ENCODE data around the gene CRB1.

The CRB1 gene

DNA sequence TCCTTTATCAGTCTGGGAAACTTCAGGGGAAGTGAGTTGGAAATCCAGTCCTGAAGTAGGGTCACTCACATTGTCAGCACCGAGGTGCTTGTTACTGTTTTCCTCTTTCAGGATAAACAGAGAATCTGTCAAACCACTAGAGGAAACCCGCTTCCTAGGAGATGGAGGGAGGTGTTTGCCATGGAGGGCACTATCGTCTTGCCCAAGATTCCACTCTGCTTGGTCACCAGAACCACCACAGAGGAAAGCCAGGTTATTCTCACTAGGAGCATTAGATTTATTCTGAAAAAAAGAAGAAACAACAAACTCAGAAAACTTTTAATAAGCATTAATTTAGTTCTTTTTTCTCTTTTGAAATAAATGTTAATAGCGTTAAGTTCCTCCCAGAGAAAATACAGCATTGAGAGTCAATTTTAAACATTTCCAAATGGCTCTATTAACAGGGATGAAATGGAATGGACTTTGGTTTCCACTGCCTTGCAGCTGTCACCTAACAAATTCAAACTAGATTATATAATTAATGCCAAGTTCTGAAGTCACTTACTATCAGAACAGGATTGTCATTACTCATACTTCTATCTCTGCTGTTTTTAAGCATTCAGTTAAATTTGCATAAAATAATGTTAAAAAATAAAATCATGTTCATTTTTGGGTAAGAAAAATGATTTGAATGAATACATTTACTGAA is 242.8 kb downstream of the CRB1 start:
- H3K27me3 ChIP-seq = no peaks in the 10 kb centered on the region
- H3K4me1 ChIP-seq = no peaks in the 10 kb centered on the region
- H3K27ac ChIP-seq = no peak overlapping the region
- no peak for TF ChIP-seq Cebpa-rat (IDR thresholded peaks at IDR 0.05)
- H4K20me1 ChIP-seq = no peaks in the 10 kb centered on the region
- H3K36me3 ChIP-seq = no peaks in the 10 kb centered on the region
- no peak overlapping the region for H3K4me3 ChIP-seq
- H3K9ac ChIP-seq = no peak overlapping the region
- H3K4me2 ChIP-seq = no peak overlapping the region
- no peaks in the 10 kb centered on the region for H3K9me3 ChIP-seq (replicated peaks in 1 of 11)

DNA sequence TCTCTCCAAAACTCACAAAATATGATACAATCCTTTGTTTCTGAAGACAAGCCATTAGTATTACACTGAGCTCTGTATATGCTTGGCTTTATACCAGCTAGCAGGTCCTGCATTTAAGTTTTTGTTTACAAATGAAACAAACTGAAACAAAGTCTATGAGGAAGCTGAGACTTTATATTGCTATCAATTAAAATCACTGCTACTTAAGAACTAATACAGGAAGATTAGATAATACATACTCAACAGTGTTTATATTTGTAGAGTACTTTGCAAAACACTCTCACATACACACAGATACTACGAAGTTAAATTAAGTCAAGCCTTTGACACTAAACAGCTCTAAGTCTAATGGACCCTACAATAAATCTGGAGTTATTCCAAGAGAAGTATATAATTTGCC is 247.4 kb downstream of the CRB1 start:
- no peaks in the 10 kb centered on the region for H3K9me3 ChIP-seq (replicated peaks in 1 of 11)
- no peaks in the 10 kb centered on the region for H4K20me1 ChIP-seq
- no peak for TF ChIP-seq Cebpa-rat (IDR thresholded peaks at IDR 0.05)
- H3K27me3 ChIP-seq = no peaks in the 10 kb centered on the region
- H3K4me1 ChIP-seq = no peaks in the 10 kb centered on the region
- H3K27ac ChIP-seq = no peak overlapping the region
- H3K4me3 ChIP-seq = no peak overlapping the region
- no peaks in the 10 kb centered on the region for H3K36me3 ChIP-seq
- no peak overlapping the region for H3K9ac ChIP-seq
- H3K4me2 ChIP-seq = no peak overlapping the region

DNA sequence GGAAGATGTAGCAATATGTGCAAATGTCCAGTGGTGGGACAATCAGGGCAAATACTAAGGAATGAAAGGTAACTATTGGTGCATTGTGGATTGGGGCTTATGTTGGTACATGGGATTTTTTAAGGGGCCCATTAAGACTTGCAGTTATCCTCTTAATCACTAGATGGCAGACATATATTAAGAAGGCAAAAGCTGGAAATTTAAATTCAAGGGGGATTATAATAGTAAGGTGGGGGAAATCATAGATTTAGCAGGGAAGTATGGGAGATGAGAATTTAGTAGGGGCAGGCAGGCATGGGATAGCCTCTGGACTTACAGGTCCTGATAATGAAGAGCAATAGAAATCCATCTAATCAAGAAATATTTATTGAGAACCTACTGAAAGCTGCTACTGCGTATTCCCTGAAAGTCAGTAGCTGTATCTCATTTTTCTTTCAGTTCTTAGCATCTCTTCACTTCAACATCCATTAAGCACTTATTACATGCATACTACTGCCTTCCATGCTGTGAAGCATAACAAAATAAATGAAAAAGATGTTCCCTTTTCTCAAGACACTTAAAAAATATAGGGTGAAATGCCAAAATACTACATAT is 251.8 kb downstream of the CRB1 start:
- Histone ChIP-seq H3K27me3 (no peaks in the 10 kb centered on the region), H3K4me3 (no peak overlapping the region), H3K27ac (no peak overlapping the region), H3K9me3 (replicated peaks in 1 of 11) (no peaks in the 10 kb centered on the region), H3K36me3 (no peaks in the 10 kb centered on the region), H3K9ac (no peak overlapping the region), H3K4me2 (no peak overlapping the region), H3K4me1 (no peaks in the 10 kb centered on the region), H4K20me1 (no peaks in the 10 kb centered on the region)
- no peak for TF ChIP-seq Cebpa-rat (IDR thresholded peaks at IDR 0.05)

DNA sequence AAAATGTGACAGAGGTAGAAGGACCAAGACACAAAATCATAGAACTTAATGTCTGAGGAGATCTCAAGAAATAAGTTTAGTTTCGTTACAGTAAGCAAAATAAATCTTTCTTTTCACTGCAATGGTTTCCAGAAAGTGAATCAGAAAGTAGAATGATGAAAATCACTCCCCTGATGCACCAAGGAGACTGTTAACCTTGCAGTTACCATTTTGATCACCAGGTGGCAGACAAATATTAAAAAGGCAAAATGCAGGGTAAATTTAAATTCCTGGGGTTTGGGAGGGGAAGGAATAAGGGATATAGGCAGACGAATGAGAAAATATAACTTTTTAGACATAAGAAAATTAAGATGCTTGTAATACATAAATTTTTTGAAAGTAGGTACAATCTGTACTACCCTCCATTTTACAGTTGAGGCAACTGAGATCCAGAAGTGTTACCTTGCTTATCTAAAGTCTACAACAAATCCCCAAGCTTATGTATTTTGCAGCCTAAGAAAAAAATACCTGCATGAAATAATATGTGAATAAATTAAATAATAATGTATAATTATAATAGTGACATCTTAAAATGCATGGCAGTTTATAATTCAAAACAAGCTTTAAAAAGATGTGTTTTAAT is 253.2 kb downstream of the CRB1 start:
- H3K4me3 ChIP-seq = no peak overlapping the region
- H3K36me3 ChIP-seq = no peaks in the 10 kb centered on the region
- no peak for TF ChIP-seq Cebpa-rat (IDR thresholded peaks at IDR 0.05)
- no peak overlapping the region for H3K9ac ChIP-seq
- no peak overlapping the region for H3K27ac ChIP-seq
- no peaks in the 10 kb centered on the region for H4K20me1 ChIP-seq
- H3K4me1 ChIP-seq = no peaks in the 10 kb centered on the region
- no peaks in the 10 kb centered on the region for H3K27me3 ChIP-seq
- no peaks in the 10 kb centered on the region for H3K9me3 ChIP-seq (replicated peaks in 1 of 11)
- H3K4me2 ChIP-seq = no peak overlapping the region

DNA sequence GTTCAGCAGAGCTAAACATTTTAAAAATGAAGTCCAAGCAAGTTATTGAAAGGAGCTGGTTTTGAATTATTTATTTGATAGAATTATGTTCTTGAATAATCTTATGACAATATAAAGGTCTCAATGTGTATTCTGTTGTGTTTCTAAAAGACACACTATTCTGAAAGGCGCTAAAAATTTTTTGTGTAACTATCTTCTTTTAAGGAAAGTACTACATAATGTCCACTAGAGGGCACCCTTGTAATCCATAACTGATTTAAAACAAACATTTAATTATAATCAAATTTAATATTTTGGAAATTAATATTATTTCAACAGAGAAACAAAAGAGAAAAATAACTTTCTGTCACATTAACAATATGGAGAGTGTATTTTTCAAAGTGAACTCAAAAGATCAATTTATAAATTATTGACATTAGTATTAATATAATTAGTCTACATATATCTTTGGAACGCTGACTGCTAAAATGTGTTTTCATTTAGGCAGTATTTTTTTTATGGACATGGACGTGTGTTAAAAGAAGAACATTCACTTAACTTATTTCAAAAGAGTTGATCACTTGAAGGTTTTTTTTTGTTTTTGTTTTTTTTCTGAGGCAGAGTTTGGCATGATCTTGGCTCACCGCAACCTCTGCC is 258.8 kb downstream of the CRB1 start:
- Histone ChIP-seq H4K20me1 (no peaks in the 10 kb centered on the region), H3K9me3 (replicated peaks in 1 of 11) (no peaks in the 10 kb centered on the region), H3K4me3 (no peak overlapping the region), H3K4me1 (no peaks in the 10 kb centered on the region), H3K4me2 (no peak overlapping the region), H3K27me3 (no peaks in the 10 kb centered on the region), H3K27ac (no peak overlapping the region), H3K36me3 (no peaks in the 10 kb centered on the region), H3K9ac (no peak overlapping the region)
- no peak for TF ChIP-seq Cebpa-rat (IDR thresholded peaks at IDR 0.05)
